Eye (tissue), 1 donor: ENCODE results near the gene SASH1.

Experiments
- DNase-seq: peaks from one replicate; pipeline ENCODE4 v3.0.0-alpha.2; 2015

The SASH1 gene

DNA sequence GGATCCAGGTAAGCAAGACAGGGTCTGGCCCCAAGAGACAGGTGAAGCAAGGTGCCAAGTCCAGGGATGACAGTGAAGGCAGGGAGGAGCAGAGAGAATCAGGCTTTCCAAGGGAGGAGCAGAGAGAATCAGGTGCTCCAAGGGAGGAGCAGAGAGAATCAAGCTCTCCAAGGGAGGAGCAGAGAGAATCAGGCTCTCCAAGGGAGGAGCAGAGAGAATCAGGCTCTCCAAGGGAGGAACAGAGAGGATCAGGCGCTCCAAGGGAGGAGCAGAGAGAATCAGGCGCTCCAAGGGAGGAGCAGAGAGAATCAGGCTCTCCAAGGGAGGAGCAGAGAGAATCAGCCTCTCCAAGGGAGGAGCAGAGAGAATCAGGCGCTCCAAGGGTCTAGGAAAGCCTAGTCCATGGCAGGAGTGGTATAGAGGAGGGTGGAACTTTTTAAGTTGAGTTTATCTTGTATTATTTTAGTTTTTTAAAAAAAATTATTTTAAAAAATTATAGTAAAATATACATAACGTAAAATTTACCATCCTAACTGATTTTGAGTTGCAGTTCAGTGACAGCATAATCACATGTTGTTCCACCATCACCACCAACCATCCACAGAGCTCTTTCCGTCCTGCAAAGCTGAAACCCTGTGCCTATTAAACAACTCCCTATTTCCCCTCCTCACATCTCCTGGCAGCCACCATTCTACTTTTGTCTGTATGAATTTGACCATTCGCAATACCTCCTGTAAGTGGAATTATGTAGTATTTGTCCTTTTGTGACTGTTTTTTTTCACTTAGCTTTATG, 64.1 kb downstream of the SASH1 start:
- no peak for DNase-seq

DNA sequence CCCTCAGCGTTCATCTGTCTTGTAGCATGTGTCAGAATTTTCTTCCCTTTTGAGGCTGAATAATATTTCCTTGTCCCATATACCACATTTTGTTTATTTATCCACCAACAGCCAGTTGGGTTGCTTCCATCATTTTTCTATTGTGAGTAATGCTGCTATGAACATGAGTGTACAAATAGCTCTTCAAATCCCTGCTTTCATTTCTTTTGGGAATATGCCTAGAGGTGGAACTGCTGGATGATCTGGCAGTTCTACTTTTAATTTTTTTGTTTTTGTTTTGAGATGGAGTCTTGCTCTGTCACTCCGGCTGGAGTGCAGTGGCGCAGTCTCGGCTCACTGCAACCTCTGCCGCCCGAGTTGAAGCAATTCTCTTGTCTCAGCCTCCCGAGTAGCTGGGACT, 64.7 kb downstream of the SASH1 start:
- DNase-seq = peak; percentile 46

DNA sequence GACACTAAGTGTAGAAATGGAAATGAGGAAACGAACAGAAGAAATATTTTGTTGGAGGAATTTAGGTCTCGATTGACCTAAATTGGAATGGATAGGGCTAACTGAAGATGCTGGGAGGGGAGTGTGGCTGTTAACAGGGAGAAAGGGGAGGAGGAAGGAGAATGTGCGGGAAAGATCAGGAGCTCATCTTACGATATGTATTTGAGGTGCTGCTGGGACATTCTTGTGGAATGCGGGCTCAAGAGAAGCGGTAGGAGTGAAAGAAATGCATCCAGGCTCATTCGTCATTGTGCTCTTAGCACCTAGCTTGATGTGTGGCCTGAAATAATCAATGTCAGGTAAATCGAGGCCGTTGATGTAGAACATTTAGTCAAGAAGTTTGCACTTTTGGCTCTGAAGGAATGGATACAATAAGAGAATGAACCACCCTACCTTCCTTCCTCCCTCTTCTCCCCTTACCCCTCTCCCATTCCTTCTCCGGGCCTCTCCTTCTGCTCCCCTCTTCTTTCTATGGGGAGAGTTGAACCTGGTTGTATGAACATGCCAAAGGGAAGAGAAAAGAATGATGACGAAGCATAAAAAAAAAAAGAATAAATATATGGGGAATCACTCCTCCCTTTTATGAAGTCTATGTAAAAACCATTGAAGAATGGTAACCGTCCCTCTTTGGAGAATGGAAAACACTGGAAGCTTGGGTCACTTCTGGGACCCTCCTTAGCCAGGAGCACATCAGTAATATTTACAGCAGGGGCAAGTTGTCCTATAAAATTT, 70.9 kb downstream of the SASH1 start:
- no peak for DNase-seq

DNA sequence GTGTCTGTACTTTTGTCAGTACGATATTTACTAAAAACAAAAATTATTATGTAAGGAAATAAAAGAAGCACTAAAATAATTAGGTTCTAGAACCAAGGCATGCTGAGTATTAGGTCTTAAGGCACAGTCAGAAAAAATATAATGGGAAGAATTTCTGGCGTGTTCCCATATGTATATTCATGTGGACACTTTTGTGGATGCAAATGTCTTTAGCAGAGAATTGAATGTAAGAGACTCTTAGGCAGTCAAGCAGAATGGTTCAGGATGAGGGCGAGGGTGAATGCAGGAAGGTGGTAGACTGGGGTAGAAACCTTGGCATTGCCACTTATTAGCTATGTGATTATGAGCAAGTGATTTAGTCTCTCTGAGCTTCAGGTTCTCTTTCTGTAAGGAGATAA, 71.5 kb downstream of the SASH1 start:
- no peak for DNase-seq

DNA sequence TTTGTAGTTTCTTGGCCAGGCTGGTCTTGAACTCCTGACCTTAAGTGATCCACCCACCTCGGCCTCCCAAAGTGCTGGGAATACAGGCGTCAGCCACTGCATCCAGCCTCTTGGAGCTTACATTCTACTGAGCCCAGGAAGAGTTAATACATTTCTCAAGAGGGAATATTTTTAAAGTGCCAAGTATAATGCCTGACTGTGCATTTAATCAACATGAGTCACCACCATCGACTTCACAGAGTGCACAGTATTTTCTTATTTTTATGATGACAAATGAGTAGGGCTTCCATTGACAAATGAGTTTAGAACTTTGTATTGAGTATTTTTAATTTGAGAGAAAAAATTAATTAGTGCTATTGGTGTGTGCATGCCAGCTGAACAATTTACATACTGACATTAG, 72.2 kb downstream of the SASH1 start:
- DNase-seq = no peak

DNA sequence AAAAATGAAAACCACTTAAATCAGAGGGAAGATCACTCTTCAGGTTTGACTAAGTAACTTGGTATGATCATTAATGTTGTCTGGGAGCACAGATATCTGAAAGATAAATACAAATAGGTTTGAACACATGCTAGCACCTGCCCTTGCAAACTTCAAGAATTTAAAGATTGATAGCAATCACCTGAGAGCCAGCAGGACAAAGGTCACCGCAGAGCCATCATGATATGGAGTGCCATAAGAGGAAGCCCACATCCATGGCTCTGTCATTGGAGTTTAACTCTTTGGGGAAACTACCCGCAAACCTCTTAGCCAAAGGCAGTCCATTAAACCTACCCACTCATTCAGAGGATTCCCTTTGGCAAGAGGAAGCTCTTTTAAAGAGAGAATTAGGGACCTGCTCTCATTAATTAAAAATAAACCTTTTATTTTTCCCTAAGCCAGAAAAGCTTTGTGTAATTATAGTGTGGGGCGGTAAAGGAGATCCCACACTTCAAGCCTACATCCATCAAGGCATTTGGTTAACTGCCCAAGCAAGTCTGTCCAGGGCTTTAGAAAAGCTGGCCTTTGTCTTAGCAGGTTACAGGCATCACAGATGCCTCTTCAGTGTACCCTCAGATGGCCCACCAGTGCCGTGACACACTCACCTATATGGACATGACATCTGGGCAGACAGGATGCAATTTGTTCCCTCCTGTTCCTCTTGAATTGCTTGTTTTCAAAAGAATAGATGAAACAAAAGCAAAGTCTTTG, 73.0 kb downstream of the SASH1 start:
- peak; percentile 15 for DNase-seq

DNA sequence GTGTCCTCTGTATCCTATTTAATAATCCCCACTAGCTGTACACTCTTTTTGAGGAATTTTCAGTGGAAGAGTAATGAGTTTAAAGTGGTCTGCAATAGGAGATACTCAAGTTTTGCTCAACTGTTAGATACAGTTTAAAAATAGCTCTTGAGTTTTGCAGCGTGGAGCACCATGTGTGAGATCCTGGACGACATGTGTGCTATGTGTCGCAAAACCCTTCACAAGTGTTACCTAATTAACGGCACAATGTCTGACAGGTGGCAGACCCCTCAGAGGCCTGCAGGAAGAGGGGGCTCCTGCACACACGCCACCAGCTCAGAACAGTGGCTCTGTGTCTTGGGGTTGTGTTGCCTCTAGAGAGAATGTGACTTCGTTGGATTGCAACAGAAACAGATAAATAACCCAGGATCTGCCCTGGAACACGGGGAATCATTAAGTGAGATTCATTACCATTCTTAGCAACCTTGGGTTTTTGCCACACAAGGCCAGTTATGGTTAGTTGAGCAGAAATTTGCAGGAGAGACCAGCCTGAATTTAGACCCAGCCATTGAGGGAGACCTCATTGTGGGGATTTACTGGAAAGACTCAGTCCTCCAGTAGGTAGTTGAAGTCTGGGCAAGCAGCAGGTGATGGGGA, 73.8 kb downstream of the SASH1 start:
- peak; percentile 22 for DNase-seq

DNA sequence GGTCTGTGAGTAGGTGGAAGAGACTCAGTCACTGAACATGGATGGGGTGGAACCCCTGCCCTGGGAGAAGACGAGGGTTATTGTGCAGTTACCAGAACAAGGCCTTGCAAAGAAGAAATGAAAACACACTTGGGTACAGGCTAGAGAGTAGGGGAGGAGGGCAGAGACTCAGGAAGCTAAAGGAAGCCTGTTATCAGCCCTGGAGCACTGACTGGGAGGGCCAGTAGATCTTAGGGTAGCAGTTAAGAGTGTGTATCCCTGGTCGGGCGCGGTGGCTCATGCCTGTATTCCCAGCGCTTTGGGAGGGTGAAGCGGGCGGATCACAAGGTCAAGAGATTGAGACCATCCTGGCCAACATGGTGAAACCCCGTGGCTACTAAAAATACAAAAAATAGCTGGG, 74.4 kb downstream of the SASH1 start:
- no peak for DNase-seq

DNA sequence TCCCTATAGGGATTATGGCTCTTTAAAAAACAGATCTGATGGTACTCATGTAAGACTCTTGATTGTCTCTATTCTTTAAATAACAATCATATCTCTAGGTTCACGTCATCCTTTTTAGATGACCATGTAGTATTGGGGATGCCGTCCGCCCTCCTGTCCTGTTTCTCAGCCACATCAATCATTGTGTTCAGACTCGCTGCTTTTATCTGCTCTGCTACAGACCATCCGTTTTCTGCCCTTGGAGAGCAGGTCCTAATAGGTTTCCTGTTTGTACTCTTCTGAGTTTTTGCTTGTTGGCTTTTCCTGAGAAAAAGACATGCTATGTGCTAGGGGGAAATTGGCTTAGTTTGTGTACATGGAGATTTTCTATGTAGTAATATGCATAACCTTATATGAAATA, 76.8 kb downstream of the SASH1 start:
- no peak for DNase-seq

DNA sequence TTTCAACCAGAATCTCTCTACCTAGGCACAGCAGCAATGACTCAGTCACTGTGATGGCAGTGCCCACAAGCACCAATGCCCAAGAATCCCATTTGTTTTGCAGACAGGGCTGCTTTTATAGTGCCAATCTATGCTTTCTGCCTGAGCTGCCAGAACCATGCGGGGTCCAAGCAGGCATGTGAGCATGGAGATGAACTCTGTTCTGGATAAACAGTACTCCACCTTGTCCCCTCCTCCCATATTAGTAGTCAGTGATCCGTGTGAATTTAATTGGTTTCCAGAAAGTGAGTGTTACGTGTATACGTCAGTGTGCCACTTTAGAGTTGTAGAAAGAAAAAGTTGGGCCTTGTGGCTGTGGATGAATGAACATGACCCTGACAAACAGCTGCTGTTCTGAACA, 79.4 kb downstream of the SASH1 start:
- DNase-seq = peak; percentile 98

DNA sequence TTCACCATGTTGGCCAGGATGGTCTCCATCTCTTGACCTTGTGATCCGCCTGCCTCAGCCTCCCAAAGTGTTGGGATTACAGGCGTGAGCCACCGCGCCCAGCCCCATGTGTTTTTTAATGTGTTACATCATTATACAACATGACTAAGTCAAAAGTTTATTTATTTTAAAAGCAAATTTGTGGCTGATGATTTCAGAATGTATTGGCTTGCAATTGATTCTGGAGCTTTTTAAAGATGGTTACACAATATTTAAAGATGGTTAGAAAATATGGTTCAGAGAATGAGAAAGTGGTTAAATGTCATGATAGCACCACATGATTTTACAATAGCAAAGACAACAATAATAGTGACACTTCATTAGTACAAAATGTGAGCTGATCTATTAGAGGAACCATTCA, 80.5 kb downstream of the SASH1 start:
- no peak for DNase-seq

DNA sequence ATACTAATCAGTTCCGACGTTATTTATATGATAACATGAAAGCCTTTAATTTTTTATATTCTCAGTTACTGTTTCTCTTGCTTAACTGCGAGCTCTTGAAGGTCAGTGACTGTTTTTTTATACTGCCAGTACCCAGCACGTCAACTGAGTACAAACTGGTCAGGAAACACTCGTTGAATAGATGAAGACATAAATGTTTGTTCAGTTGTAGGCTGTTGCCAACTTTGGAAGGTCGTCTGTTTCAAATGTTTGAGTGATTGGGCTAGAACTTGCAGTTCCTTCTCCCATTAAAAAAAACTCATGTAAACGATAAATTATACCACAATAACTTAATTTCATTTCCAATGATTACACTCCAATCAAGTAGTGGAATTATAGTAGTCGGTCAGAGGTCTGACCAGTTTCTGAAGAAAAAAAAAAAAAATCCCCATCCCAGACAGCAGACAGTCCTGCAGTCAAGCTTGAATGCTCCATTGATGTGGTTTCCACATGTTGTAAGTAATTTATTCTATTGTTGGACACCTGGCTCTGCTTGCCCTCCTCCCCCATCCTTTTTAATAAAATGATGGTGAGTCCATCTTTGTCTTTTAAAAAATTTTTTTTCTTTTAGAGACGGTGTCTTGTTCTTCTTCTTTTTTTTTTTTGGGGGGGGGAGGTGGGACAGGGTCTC, 81.1 kb downstream of the SASH1 start:
- no peak for DNase-seq

DNA sequence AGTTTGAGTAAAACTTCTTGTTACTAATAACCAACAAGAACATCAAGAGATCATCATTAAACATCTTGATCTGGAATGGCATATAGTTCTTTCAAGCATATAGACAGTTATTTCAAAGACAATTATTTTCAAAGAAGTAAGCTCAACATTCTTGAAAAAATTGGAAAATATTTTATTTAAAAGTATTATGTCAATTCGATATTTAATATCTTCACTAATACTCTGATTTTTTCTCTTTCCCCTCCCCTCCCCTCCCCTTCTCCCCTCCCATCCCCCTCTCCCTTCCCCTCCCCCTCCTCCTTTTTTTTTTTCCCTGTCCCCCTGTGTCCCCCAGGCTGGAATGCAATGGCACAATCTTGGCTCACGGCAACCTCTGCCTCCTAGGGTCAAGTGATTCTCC, 82.8 kb downstream of the SASH1 start:
- DNase-seq = no peak

DNA sequence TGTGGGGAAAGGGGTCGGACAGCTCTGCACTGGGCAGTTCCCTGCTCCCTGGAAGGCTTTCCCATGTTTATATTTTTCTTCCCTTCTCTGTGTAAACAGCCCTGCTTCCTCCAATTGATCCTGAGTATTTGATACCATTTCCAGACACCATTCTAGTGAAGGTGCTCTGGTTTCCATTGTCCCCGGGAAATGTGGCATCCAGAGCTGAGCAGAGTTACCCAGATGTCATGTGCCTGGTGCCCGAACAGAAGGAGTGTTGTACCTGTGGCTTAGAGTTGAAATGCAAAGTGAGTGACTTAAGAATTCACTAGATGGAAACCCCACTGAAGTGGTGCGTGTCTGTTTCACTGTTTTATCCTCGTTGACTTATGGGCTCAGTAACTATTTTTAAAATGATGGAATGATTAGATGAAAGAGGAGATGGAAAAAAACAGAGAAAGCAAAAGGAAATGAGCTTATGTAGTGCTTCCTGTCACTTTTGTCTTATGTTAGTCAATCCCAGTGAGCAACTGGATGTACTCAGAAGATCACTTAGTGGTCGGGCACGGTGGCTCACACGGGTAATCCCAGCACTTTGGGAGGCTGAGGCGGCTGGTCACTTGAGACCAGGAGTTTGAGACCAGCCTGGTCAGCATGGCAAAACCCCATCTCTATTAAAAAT, 83.8 kb downstream of the SASH1 start:
- no peak for DNase-seq

DNA sequence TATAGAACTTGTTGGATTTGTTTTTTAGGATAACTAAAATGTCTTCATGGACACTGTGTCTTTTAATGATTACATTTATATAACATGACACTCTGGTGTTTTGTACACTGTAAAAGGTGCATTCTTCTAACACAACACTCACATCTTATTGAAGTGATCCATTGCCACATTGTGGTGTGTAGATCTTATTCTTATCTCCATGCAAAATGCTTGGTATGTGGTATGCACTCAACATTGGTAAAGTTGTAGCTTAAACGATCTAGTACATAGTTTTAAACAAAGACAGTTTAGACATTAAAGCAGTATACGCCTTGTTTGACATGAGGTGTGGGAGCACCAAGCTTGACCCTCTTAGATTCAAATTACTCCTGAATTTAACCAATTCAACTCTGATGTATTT, 84.7 kb downstream of the SASH1 start:
- no peak for DNase-seq

DNA sequence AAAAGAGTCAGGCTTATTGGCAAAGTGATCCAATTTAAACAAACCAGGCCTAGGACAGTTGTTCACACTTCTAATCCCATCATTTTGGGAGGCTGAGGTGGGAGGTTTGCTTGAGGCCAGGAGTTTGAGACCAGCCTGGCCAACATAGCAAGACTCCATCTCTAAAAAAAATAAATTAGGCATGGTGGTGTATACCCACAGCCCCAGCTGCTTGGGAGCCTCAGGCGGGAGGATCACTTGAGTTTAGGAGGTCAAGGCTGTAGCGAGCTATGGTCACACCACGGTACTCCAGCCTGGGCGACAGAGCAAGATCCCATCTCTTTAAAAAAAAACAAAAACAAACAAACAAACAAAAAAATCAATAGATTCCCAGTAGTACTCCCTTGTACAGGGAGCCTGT, 86.8 kb downstream of the SASH1 start:
- no peak for DNase-seq

DNA sequence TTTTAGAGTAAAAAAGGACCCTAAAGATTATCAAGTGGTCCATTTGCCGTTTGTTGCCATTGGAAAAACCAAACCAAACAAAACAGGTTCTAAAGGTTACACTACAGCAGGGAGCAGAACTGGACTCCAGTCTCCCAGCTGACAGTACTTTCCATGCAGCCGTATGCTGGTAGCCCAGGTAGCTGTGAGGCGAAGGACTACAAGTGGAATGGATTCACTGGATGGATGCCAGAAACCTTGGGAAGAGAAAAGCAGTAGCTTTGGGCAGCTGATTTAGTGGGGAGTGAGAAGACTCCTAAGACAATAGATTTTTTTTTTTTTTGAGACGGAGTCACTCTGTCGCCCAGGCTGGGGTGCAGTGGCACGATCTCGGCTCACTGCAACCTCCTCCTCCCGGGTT, 88.3 kb downstream of the SASH1 start:
- DNase-seq = no peak

DNA sequence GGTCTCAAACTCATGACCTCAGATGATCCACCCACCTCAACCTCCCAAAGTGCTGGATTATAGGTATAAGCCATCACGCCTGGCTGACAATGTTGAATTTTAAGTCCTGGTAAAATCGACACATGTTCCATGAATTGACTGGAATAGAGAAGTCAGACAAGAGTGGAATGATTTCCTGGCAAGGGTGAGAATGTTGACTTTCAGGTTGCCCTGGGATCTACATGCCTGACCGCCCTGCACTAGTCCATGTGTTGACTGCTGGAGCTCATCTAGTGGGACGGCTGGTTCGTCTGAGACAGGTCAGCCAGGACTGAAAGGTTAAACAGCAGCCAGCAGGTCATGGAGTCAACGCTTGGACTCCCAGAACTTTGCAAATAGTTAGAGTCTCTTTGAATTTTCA, 88.8 kb downstream of the SASH1 start:
- DNase-seq = no peak

DNA sequence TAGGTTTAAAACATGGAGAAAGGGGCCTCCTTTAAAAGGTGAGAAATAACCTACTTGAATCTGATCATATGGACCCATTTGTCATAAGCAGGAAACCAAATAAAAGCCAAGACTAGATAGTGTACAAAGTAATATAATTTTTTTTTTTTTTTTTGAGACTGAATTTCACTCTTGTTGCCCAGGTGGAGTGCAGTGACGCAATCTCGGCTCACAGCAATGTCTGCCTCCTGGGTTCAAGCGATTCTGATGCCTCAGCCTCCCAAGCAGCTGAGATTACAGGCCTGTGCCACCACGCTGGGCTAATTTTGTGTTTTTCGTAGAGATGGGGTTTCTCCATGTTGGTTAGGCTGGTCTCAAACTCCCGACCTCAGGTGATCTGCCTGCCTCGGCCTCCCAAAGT, 89.2 kb downstream of the SASH1 start:
- no peak for DNase-seq

DNA sequence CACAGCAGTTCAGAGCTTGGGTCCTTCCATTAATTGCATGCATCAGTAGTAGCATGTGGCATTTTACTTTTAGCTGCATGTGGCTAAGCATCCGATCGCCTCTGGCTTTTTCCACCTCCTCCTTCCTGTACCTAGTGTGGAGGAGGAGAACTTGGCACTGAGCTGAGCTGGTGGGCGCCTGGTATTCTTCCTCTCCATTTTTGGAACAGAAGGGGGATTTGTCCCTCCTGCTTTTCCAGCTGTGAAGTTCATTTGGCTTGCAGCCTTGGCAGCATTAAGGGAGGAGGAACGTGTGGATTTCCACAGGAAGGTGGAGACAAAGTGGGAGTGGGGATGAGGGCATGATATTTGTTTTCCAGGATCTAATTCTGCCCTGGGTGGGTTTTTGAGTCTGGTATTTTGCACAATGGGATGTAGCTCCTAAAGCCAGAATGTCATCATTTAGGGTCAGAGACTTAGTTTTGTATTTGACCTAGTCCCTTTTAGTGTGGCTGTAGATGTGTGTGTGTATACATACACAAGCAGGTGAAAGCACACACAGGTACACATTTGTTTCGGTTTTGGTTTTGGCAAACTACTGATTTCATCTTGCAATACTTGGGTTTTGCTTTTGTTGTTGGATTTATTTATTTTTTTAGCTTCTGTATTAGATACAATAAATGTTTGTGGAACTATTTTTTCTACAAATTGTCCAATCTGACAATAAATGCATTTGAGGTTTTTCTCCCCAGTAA, 90.0 kb downstream of the SASH1 start:
- DNase-seq = no peak

DNA sequence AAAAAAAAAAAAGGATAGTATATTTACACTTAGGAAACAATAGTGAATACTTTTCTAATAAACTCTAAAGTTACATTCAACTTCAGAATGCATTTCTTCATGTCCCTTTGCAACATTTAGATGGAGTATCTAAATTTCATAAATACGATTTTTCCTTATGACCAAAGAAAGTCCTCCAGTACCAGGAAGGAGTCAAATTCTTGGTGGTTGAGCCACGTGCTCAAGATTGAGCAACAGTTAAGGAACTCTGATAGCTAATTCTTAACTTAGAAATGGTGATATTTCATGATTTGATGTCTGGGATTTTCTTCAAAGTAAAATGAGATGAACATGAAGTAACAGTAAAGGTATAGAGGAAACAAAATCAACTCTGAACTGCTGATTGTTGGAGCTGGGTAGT, 92.7 kb downstream of the SASH1 start:
- DNase-seq = no peak
